Gastroesophageal sphincter (tissue), 3 donors: ENCODE measurements around the gene ARFGEF2.

Experiments used
- EP300 ChIP-seq: sonication (generic); formaldehyde crosslinking; IDR thresholded peaks from one replicate; pipeline ENCODE4 v1.6.1; 2017; ENCODE audit warnings: antibody characterized with exemption, mild to moderate bottlenecking
- TF ChIP-seq, protein P1 (sequence below), 4 experiments: fragments of 200-600 bp in 2 of 4; fragments of 450-650 bp in 2 of 4; sonication (generic) in 1 of 4; IDR thresholded peaks; one replicate each; pipeline ENCODE4 v1.5.1; 2017 to 2019; ENCODE audit warnings: antibody characterized with exemption in 4 of 4, mild to moderate bottlenecking in 2 of 4, moderate library complexity in 2 of 4

DNA sequence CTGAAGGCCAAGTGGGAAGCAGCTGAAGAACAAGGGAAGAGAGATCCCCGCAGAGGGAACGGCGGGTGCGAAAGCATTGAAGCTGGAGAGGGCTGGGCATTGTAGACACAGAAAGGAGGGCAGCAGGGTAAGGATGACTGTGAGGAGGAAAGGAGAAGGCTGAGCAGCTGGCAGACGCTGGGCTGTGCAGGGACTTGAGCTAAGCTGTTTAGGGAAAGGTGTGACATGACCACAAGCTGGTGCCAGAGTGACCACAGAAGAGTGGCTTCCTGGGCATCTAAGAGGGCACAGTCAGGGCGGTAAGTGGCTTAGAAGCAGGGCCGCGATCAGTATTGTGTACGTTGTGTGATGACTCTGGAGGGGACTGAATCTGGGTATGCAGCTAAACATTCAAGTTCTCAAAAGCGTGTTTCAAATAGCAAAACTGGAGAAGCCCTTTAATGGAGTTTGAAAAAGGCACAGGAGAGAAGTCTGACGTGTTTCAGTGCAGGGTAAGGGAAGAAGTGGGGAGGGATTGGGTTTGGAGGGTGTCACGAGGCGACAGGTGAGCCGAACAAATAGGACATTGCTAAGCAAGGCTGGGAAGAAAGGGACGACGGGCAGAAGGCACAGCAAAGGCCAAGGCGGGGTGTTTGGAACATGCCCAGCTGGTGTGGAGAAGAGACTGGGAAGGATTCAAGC lies 46.1 kb upstream of the ARFGEF2 start:
- TF ChIP-seq, protein P1, sequence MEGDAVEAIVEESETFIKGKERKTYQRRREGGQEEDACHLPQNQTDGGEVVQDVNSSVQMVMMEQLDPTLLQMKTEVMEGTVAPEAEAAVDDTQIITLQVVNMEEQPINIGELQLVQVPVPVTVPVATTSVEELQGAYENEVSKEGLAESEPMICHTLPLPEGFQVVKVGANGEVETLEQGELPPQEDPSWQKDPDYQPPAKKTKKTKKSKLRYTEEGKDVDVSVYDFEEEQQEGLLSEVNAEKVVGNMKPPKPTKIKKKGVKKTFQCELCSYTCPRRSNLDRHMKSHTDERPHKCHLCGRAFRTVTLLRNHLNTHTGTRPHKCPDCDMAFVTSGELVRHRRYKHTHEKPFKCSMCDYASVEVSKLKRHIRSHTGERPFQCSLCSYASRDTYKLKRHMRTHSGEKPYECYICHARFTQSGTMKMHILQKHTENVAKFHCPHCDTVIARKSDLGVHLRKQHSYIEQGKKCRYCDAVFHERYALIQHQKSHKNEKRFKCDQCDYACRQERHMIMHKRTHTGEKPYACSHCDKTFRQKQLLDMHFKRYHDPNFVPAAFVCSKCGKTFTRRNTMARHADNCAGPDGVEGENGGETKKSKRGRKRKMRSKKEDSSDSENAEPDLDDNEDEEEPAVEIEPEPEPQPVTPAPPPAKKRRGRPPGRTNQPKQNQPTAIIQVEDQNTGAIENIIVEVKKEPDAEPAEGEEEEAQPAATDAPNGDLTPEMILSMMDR (IDR thresholded peaks at IDR 0.05): no peak
- no peak for TF ChIP-seq EP300
